Right renal pelvis (tissue), 4 donors: Measurements from ENCODE around the gene TFR2. TPM values are rescaled to one million over a fixed set of nuclear protein-coding genes. Genes with fewer than 3 reads are reported as not detected.
A peak's percentile ranks its signal among the peaks of the same experiment; 100 is the strongest.

Experiments used
- DNase-seq, 4 donors: peaks; one replicate each; pipeline ENCODE4 v3.0.0-alpha.2; 2013; ENCODE audit warnings: low read depth in 4 of 4, low spot score in 3 of 4, missing footprints in 1 of 4
- polyA plus RNA-seq, 4 donors: library from polyadenylated mRNA; unstranded; fragments of 120-200 nt; gene quantifications; one replicate each; pipeline ENCODE4 v1.2.1, GENCODE V29; 2013; ENCODE audit not compliant: insufficient read length in 4 of 4

TFR2 gene
- polyA plus RNA-seq, 4 donors = 0.82 to 1.4 (median 0.87) TPM

- peak in 1 of 4 donors; percentile 53 for DNase-seq
Measured at GRCh38 chr7:100655908-100656674, 14.7 kb upstream of the TFR2 start, which contains the start of gene ACTL6B. TSS of gene ACTL6B (minus strand) at chr7:100656448. CDS start at chr7:100656354, 94 bp downstream.

GRCh38 chr7:100654908-100655831 is 13.8 kb upstream of the TFR2 start:
- DNase-seq = no peak

- no peak for DNase-seq
Measured at GRCh38 chr7:100649826-100650565, 8.6 kb upstream of the TFR2 start.

- DNase-seq = no peak
Measured at GRCh38 chr7:100642534-100642907, 1.2 kb upstream of the TFR2 start.

- DNase-seq = no peak
Measured at GRCh38 chr7:100641860-100642533, 645 bp upstream of the TFR2 start.

- no peak for DNase-seq
Measured at GRCh38 chr7:100640517-100641440, 573 bp downstream of the TFR2 start.

- no peak for DNase-seq
Measured at GRCh38 chr7:100639995-100640516, 1.3 kb downstream of the TFR2 start.

- DNase-seq = no peak
Measured at GRCh38 chr7:100632951-100633717, 8.2 kb downstream of the TFR2 start.

- DNase-seq = no peak
Measured at GRCh38 chr7:100630066-100630465, 11.3 kb downstream of the TFR2 start.

GRCh38 chr7:100629117-100629716 is 12.1 kb downstream of the TFR2 start:
- no peak for DNase-seq

- no peak for DNase-seq
Measured at GRCh38 chr7:100627238-100627549, 14.2 kb downstream of the TFR2 start.

GRCh38 chr7:100626530-100627237 is 14.7 kb downstream of the TFR2 start:
- no peak for DNase-seq

- no peak for DNase-seq
Measured at GRCh38 chr7:100626055-100626454, 15.3 kb downstream of the TFR2 start.

GRCh38 chr7:100623951-100624824 is 17.2 kb downstream of the TFR2 start:
- no peak for DNase-seq

GRCh38 chr7:100621554-100621953 is 19.8 kb downstream of the TFR2 start:
- no peak for DNase-seq

- DNase-seq = no peak
Measured at GRCh38 chr7:100620804-100621203, 20.5 kb downstream of the TFR2 start.
